Body of pancreas (tissue), 4 donors: ENCODE data around the gene ZNF518A.

Experiments
- CTCF ChIP-seq, 7 experiments: fragments of 450-650 bp in 4 of 7; fragments of 200-600 bp in 3 of 7; sonication (generic) in 3 of 7; IDR thresholded peaks; one replicate each; pipeline ENCODE4 v1.5.1; 2016 to 2019; ENCODE audit warnings: antibody characterized with exemption in 7 of 7
- POLR2A ChIP-seq, 3 donors: fragments of 450-650 bp; IDR thresholded peaks; one replicate each; pipeline ENCODE4 v1.6.1; 2016; ENCODE audit warnings: antibody characterized with exemption in 3 of 3, mild to moderate bottlenecking in 2 of 3

DNA sequence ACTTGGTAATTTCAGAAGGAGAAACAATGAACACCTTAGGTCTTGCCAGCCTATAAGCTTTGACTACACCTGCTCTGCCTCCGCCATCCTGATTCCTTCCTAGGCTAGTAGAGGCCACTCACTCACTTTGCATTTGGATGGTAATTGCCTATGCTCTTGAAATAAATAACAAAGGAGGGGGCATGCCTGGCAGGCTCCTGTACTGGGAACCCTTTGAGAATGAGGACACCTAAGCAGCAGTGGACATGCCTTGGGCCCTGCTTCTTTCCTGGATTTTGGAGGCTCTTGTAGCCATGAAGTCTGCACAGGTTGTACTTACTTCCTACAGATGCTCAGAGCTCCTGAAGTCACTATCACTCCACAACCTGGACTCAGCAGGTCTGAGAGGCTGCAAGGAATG is 75.5 kb downstream of the ZNF518A start:
- TF ChIP-seq CTCF (IDR thresholded peaks at IDR 0.05) (no peak), POLR2A (IDR thresholded peaks at IDR 0.05) (no peak)
